Cardiac muscle cell (in vitro differentiated cells and primary cell): ENCODE results near the gene MACROD2. TPM values are rescaled to one million over a fixed set of nuclear protein-coding genes. Genes with fewer than 3 reads are reported as not detected.

Experiments used
- DNase-seq, 2 donors: peaks; one replicate each; pipeline versions ENCODE4 v3.0.0 to v3.0.0-alpha.2; 2010 to 2017; ENCODE audit warnings: low read depth in 1 of 2, low spot score in 1 of 2
- H3K27ac ChIP-seq: fragments of 200-600 bp; sonication (generic); 2 replicates; pipeline ENCODE4 v1.5.1; 2016
- H3K27me3 ChIP-seq: fragments of 200-600 bp; sonication (generic); 2 replicates; pipeline ENCODE4 v1.6.0; 2016; ENCODE audit warnings: control low read depth
- H3K36me3 ChIP-seq: fragments of 200-600 bp; sonication (generic); 2 replicates; pipeline ENCODE4 v1.5.1; 2016; ENCODE audit warnings: control low read depth
- H3K4me1 ChIP-seq: fragments of 200-600 bp; sonication (generic); 2 replicates; pipeline ENCODE4 v1.8.1; 2017; ENCODE audit warnings: low read depth, mild to moderate bottlenecking, mixed run types
- H3K4me3 ChIP-seq: fragments of 200-600 bp; sonication (generic); 2 replicates; pipeline ENCODE4 v1.5.1; 2016; ENCODE audit warnings: mild to moderate bottlenecking
- H3K9me3 ChIP-seq: fragments of 200-600 bp; sonication (generic); 2 replicates; pipeline ENCODE4 v1.5.1; 2017; ENCODE audit warnings: low read depth, mild to moderate bottlenecking, control low read depth
- CTCF ChIP-seq: IDR thresholded peaks from 2 replicates; pipeline ENCODE4 v1.5.1; 2012; ENCODE audit warnings: low read depth, mild to moderate bottlenecking, low read length
- polyA plus RNA-seq: library from polyadenylated mRNA; unstranded; fragments of >200 nt; fragmentation: Nextera tagmentation; extraction: Ambion mirVana; gene quantifications from 2 replicates; pipeline ENCODE4 v1.2.1, GENCODE V29; 2016
- total RNA-seq: library from RNA; depleted of rRNA; stranded (reverse); fragments of >200 nt; gene quantifications from 2 replicates; pipeline ENCODE4 v1.2.3, GENCODE V29; 2016

Gene MACROD2
- total and polyA plus RNA-seq, 2 experiments from 2014 or later = 9.3 to 14.4 TPM

GRCh38 chr20:15675813-15676484, 1680.6 kb downstream of the MACROD2 start:
- Histone ChIP-seq H3K27ac (no peak overlapping the region), H3K27me3 (no peaks in the 10 kb centered on the region), H3K9me3 (no peaks in the 10 kb centered on the region), H3K4me1 (no peaks in the 10 kb centered on the region), H3K36me3 (no peaks in the 10 kb centered on the region), H3K4me3 (no peak overlapping the region)
- TF ChIP-seq CTCF = no peak
- DNase-seq = no peak

- Histone ChIP-seq H3K27ac (no peak overlapping the region), H3K27me3 (no peaks in the 10 kb centered on the region), H3K4me3 (no peak overlapping the region), H3K36me3 (no peaks in the 10 kb centered on the region), H3K4me1 (no peaks in the 10 kb centered on the region), H3K9me3 (no peaks in the 10 kb centered on the region)
- no peak for TF ChIP-seq CTCF
- no peak for DNase-seq
Measured at GRCh38 chr20:15676815-15677214, 1681.5 kb downstream of the MACROD2 start.

- H3K36me3 ChIP-seq = no peaks in the 10 kb centered on the region
- H3K27ac ChIP-seq = no peak overlapping the region
- no peaks in the 10 kb centered on the region for H3K9me3 ChIP-seq
- no peak for TF ChIP-seq CTCF
- no peaks in the 10 kb centered on the region for H3K27me3 ChIP-seq
- no peak for DNase-seq
- no peaks in the 10 kb centered on the region for H3K4me1 ChIP-seq
- no peak overlapping the region for H3K4me3 ChIP-seq
Measured at GRCh38 chr20:15682690-15683089, 1687.4 kb downstream of the MACROD2 start.

GRCh38 chr20:15692570-15692969, 1697.3 kb downstream of the MACROD2 start:
- no peaks in the 10 kb centered on the region for H3K4me1 ChIP-seq
- no peaks in the 10 kb centered on the region for H3K36me3 ChIP-seq
- TF ChIP-seq CTCF = no peak
- H3K9me3 ChIP-seq = no peaks in the 10 kb centered on the region
- H3K27ac ChIP-seq = no peak overlapping the region
- DNase-seq = no peak
- H3K4me3 ChIP-seq = no peak overlapping the region
- no peaks in the 10 kb centered on the region for H3K27me3 ChIP-seq

- no peaks in the 10 kb centered on the region for H3K9me3 ChIP-seq
- no peaks in the 10 kb centered on the region for H3K4me1 ChIP-seq
- no peaks in the 10 kb centered on the region for H3K27me3 ChIP-seq
- H3K4me3 ChIP-seq = no peak overlapping the region
- DNase-seq = no peak
- no peaks in the 10 kb centered on the region for H3K36me3 ChIP-seq
- no peak overlapping the region for H3K27ac ChIP-seq
- no peak for TF ChIP-seq CTCF
Measured at GRCh38 chr20:15699431-15700146, 1704.3 kb downstream of the MACROD2 start.
